LNCAP (cell line): ENCODE data around the gene RNF207.

ENCODE experiments used
- CTCF ChIP-seq: fragments of 450-650 bp; IDR thresholded peaks from 2 replicates; pipeline ENCODE4 v1.5.1; 2017; ENCODE audit warnings: mild to moderate bottlenecking

Gene RNF207

GRCh38 chr1:6241887-6242740 lies 36.2 kb downstream of the RNF207 start:
- no peak for TF ChIP-seq CTCF

GRCh38 chr1:6243053-6243834 lies 37.3 kb downstream of the RNF207 start:
- no peak for TF ChIP-seq CTCF

DNA sequence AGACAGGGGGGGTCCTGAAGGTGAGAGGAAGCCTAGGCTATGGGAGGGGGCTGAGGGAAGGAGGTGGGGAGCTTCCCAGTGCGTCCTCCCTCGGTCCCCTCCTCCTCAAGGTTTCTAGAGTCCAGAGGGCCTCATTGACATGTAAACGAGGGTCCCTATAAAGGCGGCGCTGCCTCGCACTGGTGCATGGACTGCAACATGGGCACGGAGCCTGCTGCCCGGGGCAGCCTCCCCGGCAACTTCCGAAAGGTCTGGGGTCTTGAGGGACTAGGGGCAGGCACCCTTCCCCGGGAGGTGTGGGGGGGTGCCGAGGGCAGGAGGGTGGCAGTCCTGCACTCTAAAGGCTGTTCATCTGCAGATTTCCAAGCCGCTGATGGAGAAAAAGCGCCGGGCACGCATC lies 38.1 kb downstream of the RNF207 start, which contains the start of gene HES3:
HES3 (plus strand) TSS at position 187 of the 400 bp plus-strand sequence; CDS start at position 374, 187 bp downstream.
- TF ChIP-seq CTCF, result no peak

- no peak for TF ChIP-seq CTCF
These were observed 38.6 kb downstream of the RNF207 start for GRCh38 chr1:6244401-6245049.

DNA sequence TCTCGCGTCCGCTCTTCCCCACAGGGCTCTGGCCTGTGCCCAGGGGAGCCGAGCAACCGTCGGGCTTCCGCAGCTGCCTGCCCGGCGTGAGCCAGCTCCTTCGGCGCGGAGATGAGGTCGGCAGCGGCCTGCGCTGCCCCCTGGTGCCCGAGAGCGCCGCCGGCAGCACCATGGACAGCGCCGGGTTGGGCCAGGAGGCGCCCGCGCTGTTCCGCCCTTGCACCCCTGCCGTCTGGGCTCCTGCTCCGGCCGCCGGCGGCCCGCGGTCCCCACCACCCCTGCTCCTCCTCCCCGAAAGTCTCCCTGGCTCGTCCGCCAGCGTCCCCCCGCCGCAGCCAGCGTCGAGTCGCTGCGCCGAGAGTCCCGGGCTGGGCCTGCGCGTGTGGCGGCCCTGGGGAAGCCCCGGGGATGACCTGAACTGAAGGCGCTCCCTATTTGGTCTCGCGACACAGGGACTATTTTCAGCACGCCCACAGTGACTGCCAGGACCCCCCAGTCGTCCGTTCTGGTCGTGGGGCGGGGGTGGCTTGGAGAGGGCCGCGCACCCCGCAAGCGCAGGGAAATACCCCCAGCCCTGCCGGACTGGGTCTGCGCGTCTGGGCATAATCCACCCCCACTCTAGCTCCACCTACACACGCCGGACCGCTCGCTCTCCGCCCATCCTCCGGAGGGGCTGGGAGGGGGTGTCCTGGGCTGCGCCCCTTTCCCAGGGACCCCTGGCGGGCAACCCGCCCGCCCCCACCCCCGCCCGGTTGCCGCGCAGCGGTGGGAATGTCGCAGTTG lies 39.4 kb downstream of the RNF207 start:
- TF ChIP-seq CTCF, result peak; percentile 85

GRCh38 chr1:6245869-6246496 lies 40.1 kb downstream of the RNF207 start:
- no peak for TF ChIP-seq CTCF
